HG02885 (cell line): ENCODE measurements around the gene MARF1.
"Not testable (repeated sequence)": the region's sequence is repeated elsewhere in the genome, so short reads cannot be mapped to it uniquely, and the experiment has no call there.

Experiments used
- ATAC-seq: cut with Tn5 transposase; IDR thresholded peaks from one replicate; pipeline ENCODE4 v1.9.1; 2021; ENCODE audit warnings: mild to moderate bottlenecking; ENCODE audit not compliant: unreplicated experiment, poor library complexity

The MARF1 gene

GRCh38 chr16:15576960-15577958, 65.7 kb downstream of the MARF1 start:
- ATAC-seq, result no peak

GRCh38 chr16:15575293-15576049, 67.5 kb downstream of the MARF1 start:
- no peak for ATAC-seq

GRCh38 chr16:15574614-15574948, 68.4 kb downstream of the MARF1 start:
- ATAC-seq, result no peak

- not testable (repeated sequence) for ATAC-seq
Measured at GRCh38 chr16:15573896-15574613, 68.9 kb downstream of the MARF1 start.

- no peak for ATAC-seq
Measured at GRCh38 chr16:15573274-15573895, 69.6 kb downstream of the MARF1 start.

- no peak for ATAC-seq
Measured at GRCh38 chr16:15572329-15573001, 70.5 kb downstream of the MARF1 start.

GRCh38 chr16:15571557-15571956, 71.4 kb downstream of the MARF1 start:
- ATAC-seq, result no peak

GRCh38 chr16:15570666-15571065, 72.3 kb downstream of the MARF1 start:
- ATAC-seq, result not testable (repeated sequence)

GRCh38 chr16:15567823-15568222, 75.1 kb downstream of the MARF1 start:
- no peak for ATAC-seq

GRCh38 chr16:15566095-15566494, 76.9 kb downstream of the MARF1 start:
- no peak for ATAC-seq

GRCh38 chr16:15564604-15565339, 78.2 kb downstream of the MARF1 start:
- no peak for ATAC-seq

GRCh38 chr16:15559176-15559575, 83.8 kb downstream of the MARF1 start:
- no peak for ATAC-seq

- ATAC-seq, result no peak
Measured at GRCh38 chr16:15557258-15557657, 85.7 kb downstream of the MARF1 start.

- ATAC-seq, result no peak
Measured at GRCh38 chr16:15556130-15556529, 86.8 kb downstream of the MARF1 start.

- ATAC-seq, result no peak
Measured at GRCh38 chr16:15553313-15554088, 89.5 kb downstream of the MARF1 start.

- no peak for ATAC-seq
Measured at GRCh38 chr16:15552507-15552906, 90.4 kb downstream of the MARF1 start.

GRCh38 chr16:15548482-15548891, 94.5 kb downstream of the MARF1 start:
- no peak for ATAC-seq

- ATAC-seq, result no peak
Measured at GRCh38 chr16:15547768-15548096, 95.2 kb downstream of the MARF1 start.
